ENCODE data around the gene MED13L.
A peak's percentile ranks its signal among the peaks of the same experiment; 100 is the strongest.

MED13L gene

DNA sequence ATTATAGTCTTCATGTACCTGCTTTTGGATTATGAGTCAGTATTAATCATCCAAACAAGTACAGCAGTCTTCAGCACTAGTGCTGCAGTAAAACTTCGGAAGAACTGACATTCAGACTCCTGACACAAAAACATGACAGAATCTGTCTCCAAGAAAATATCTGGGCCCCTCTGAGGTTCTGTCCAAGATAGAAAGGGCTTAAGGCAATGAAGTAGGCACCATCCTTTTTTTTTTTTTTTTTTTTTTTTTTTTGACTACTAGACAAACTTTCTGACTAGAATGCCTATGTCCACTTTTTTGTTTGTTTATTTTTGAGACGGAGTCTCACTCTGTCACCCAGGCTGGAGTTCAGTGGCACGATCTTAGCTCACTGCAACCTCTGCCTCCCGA is 112.5 kb downstream of the MED13L start:
- H3K4me3 ChIP-seq (ENCODE audit: low read depth, low read length) = no peak overlapping the region
- peak; percentile 72 for DNase-seq (ENCODE audit: low read depth)
- no peak for TF ChIP-seq CTCF (conservative IDR thresholded peaks at IDR 0.05; ENCODE audit: low read depth, low read length)

DNA sequence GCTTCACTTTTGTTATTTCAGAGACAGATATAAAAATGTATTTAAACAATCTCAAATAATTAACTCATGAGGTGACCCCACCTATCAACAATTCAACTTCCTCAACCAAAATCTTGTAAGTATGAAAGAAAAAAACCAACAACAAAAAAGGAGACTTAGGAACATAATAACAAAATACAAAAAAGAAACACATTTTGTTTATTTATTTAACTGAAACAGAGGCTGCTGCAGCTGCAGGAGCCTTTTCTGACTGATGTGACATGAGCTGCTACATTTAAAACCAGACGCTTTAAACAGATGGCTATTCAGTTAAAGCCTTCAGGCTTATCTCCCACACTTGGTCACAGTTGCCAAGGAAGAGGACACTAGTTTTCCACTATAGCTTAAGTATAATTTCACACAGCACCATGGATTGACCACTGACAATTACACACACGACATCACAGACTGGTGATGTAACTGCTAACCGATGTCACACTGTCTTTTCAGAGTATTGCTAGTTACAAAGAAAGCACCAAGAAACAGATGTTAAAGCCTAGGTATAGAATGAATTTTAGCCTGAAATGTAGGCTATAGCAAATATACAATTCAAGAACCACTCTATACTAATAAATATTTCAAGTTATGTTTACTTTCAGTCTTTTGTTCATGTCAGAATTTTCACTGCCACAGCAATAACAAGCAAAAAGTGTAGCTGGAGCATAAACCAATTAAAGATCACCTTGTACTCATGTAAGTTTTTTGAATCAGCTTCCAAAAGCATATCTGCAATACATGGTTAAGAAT is 113.0 kb downstream of the MED13L start:
- DNase-seq (ENCODE audit: low read depth) = peak; percentile 47
- no peak for TF ChIP-seq CTCF (conservative IDR thresholded peaks at IDR 0.05; ENCODE audit: low read depth, low read length)
- no peak overlapping the region for H3K4me3 ChIP-seq (ENCODE audit: low read depth, low read length)

DNA sequence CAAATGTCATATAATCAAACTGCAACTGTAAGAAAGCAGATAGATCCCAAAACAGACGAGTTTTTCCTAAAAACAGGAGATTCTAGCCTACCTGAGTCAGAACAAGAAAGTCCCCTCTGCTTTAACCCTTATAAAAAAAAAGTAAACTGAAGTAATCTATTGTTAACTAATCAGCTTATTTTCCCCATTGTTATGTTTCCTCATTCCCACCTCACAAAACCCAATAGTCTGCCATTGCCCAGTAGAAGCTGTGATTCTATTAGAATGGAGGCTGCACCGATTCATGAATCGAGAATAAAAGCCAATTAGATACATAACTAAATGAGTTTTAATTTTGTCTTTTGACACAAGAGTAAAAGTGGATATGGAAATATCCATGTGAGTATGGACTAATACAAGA is 115.4 kb downstream of the MED13L start:
- TF ChIP-seq CTCF (conservative IDR thresholded peaks at IDR 0.05; ENCODE audit: low read depth, low read length) = no peak
- no peak for DNase-seq (ENCODE audit: low read depth)
- no peak overlapping the region for H3K4me3 ChIP-seq (ENCODE audit: low read depth, low read length)

DNA sequence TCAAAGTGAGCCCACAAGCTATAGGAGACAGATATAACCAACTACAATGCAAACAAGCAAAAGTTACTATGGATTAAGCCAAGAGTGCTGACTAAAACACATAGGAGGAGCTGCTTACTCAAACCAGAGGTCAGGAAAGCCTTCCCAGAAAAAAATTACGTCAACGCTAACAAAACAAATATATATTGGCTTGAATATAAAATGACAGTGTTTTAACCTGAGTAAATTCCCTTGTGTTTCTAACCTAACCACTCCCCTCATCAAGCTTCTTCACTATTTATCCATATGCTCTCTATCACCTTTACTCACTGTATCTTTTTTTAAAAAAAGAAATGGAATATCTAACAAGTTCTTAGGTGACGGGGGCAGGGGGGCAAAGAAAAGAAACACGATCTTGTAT is 115.9 kb downstream of the MED13L start:
- H3K4me3 ChIP-seq (ENCODE audit: low read depth, low read length) = no peak overlapping the region
- TF ChIP-seq CTCF (conservative IDR thresholded peaks at IDR 0.05; ENCODE audit: low read depth, low read length) = no peak
- peak; percentile 81 for DNase-seq (ENCODE audit: low read depth)

DNA sequence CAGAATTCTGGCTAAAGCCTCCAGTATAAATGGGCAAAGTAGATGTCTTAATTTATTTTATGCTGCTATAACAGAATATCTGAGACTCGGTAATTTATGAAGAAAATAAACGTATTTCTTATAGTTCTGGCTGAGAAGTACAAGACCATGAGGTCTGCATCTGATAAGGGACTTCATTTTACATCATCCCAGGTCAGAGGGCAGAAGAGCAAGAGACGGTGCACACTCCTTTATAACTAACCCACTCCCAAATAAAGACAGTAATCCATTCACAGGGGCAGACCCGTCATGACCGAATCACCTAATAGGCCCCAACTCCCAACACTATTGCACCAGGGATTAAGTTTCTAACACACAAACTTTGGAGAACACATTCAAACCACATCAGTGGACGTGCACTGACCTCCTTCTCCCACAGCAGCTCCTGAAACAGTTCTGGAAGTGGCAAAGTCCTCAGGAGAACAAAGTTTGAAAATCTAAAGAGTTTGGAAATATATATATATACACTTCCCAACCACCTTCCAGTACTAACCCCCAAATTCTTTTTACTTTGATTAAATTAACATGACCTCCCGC is 116.5 kb downstream of the MED13L start:
- TF ChIP-seq CTCF (conservative IDR thresholded peaks at IDR 0.05; ENCODE audit: low read depth, low read length) = no peak
- H3K4me3 ChIP-seq (ENCODE audit: low read depth, low read length) = no peak overlapping the region
- DNase-seq (ENCODE audit: low read depth) = peak; percentile 47

- peak; percentile 41 for DNase-seq (ENCODE audit: low read depth)
- no peak for TF ChIP-seq CTCF (conservative IDR thresholded peaks at IDR 0.05; ENCODE audit: low read depth, low read length)
- no peak overlapping the region for H3K4me3 ChIP-seq (ENCODE audit: low read depth, low read length)
Observed at GRCh38 chr12:116160231-116160630, 117.3 kb downstream of the MED13L start.

Data from choroid plexus epithelial cell (primary cell).